CD14-positive monocyte (primary cell): ENCODE measurements around the gene SMPD3. TPM values are rescaled to one million over a fixed set of nuclear protein-coding genes. Genes with fewer than 3 reads are reported as not detected.

Experiments used
- DNase-seq, 3 donors: peaks; one replicate each; pipeline ENCODE4 v3.0.0-alpha.2; 2011 to 2022
- H2AFZ ChIP-seq: 2 replicates; pipeline ENCODE4 v1.6.0; 2012; ENCODE audit warnings: mild to moderate bottlenecking, low read depth, low read length, inconsistent platforms; ENCODE audit not compliant: insufficient read depth, poor library complexity, severe bottlenecking
- H3K27ac ChIP-seq, 2 donors: 1 replicate in 1 of 2; 2 replicates in 1 of 2; pipeline ENCODE4 v1.5.1; 2012 to 2013; ENCODE audit warnings: low read length in 2 of 2, control low read depth in 1 of 2, inconsistent platforms in 1 of 2, low read depth in 1 of 2, mild to moderate bottlenecking in 1 of 2
- H3K27me3 ChIP-seq, 2 donors: one replicate each; pipeline versions ENCODE4 v1.6.0 to v1.6.1; 2011 to 2013; ENCODE audit warnings: low read length in 2 of 2; ENCODE audit not compliant: control insufficient read depth in 2 of 2, insufficient read depth in 2 of 2
- H3K36me3 ChIP-seq, 2 donors: replicated peaks in 1 of 2; 1 replicate in 1 of 2; 2 replicates in 1 of 2; pipeline versions ENCODE4 v1.5.1 to v1.6.1; 2012 to 2013; ENCODE audit warnings: low read length in 2 of 2, control low read depth in 1 of 2, inconsistent platforms in 1 of 2, mild to moderate bottlenecking in 1 of 2; ENCODE audit not compliant: insufficient read depth in 2 of 2, control insufficient read depth in 1 of 2
- H3K4me1 ChIP-seq, 2 donors: 1 replicate in 1 of 2; 2 replicates in 1 of 2; pipeline versions ENCODE4 v1.5.1 to v1.6.1; 2012 to 2013; ENCODE audit warnings: low read length in 2 of 2, control low read depth in 1 of 2, inconsistent platforms in 1 of 2, mild to moderate bottlenecking in 1 of 2, moderate library complexity in 1 of 2; ENCODE audit not compliant: insufficient read depth in 2 of 2, control insufficient read depth in 1 of 2
- H3K4me2 ChIP-seq: replicated peaks from 2 replicates; pipeline ENCODE3; 2012; ENCODE audit warnings: low read length, moderate library complexity, mild to moderate bottlenecking; ENCODE audit not compliant: poor library complexity, severe bottlenecking; ENCODE audit errors: extremely low read depth
- H3K4me3 ChIP-seq, 3 experiments: fragments of 200-600 bp in 1 of 3; sonication (generic) in 1 of 3; replicated peaks in 1 of 3; 1 replicate in 2 of 3; 2 replicates in 1 of 3; pipeline ENCODE4 v1.5.1; 2011 to 2013; ENCODE audit warnings: low read length in 3 of 3, mild to moderate bottlenecking in 3 of 3, control low read depth in 2 of 3, low read depth in 2 of 3, inconsistent platforms in 1 of 3, moderate library complexity in 1 of 3
- H3K79me2 ChIP-seq: 2 replicates; pipeline ENCODE4 v1.6.0; 2012; ENCODE audit warnings: mild to moderate bottlenecking, control low read depth, inconsistent platforms, low read length, moderate library complexity; ENCODE audit not compliant: insufficient read depth
- H3K9ac ChIP-seq: 2 replicates; pipeline ENCODE4 v1.6.0; 2017; ENCODE audit warnings: low read length, mild to moderate bottlenecking; ENCODE audit not compliant: insufficient read depth, poor library complexity, severe bottlenecking
- H3K9me3 ChIP-seq, 2 donors: replicated peaks in 1 of 2; 1 replicate in 1 of 2; 2 replicates in 1 of 2; pipeline versions ENCODE4 v1.5.1 to v1.6.1; 2012 to 2013; ENCODE audit warnings: low read length in 2 of 2, control low read depth in 1 of 2; ENCODE audit not compliant: control insufficient read depth in 1 of 2, insufficient read depth in 1 of 2
- H4K20me1 ChIP-seq: 2 replicates; pipeline ENCODE4 v1.6.0; 2012; ENCODE audit warnings: mild to moderate bottlenecking, low read length, control low read depth, moderate library complexity; ENCODE audit not compliant: insufficient read depth
- H3K27ac Mint-ChIP-seq, 7 donors: one replicate each; pipeline ENCODE4 v1.8.0; 2020; ENCODE audit warnings: mild to moderate bottlenecking in 7 of 7, mixed read lengths in 7 of 7, moderate library complexity in 6 of 7, inconsistent platforms in 2 of 7
- H3K27me3 Mint-ChIP-seq, 3 donors: one replicate each; pipeline ENCODE4 v1.8.0; 2021 to 2022; ENCODE audit warnings: low read depth in 3 of 3, mild to moderate bottlenecking in 3 of 3, mixed read lengths in 3 of 3, moderate library complexity in 3 of 3, inconsistent platforms in 1 of 3
- H3K36me3 Mint-ChIP-seq, 2 donors: one replicate each; pipeline ENCODE4 v1.8.0; 2020; ENCODE audit warnings: mixed read lengths in 2 of 2, inconsistent platforms in 1 of 2, mild to moderate bottlenecking in 1 of 2
- H3K4me1 Mint-ChIP-seq: one replicate; pipeline ENCODE4 v1.8.0; 2020; ENCODE audit warnings: mild to moderate bottlenecking, mixed read lengths
- H3K4me3 Mint-ChIP-seq, 2 donors: one replicate each; pipeline ENCODE4 v1.8.0; 2020; ENCODE audit warnings: mild to moderate bottlenecking in 2 of 2, mixed read lengths in 2 of 2, moderate library complexity in 1 of 2
- H3K9me3 Mint-ChIP-seq, 7 donors: one replicate each; pipeline ENCODE4 v1.8.0; 2020 to 2022; ENCODE audit warnings: mixed read lengths in 7 of 7, mild to moderate bottlenecking in 6 of 7, moderate library complexity in 6 of 7, inconsistent platforms in 2 of 7
- WGBS: methylation state at CpG from one replicate; pipeline ENCODE4 v1.1.5; 2013; ENCODE audit warnings: missing lambda C conversion rate; ENCODE audit not compliant: insufficient coverage; 5-methylcytosine and 5-hydroxymethylcytosine counted together
- intact Hi-C, 2 donors: fragments of 100-400 bp; cut with micrococcal nuclease; formaldehyde crosslinking; loops; one replicate each; pipeline versions ENCODE4 v1.15.0 to v1.15.1; 2023
- polyA plus RNA-seq, 3 donors: library from polyadenylated mRNA; depleted of rRNA in 1 of 3; unstranded in 2 of 3; stranded (reverse) in 1 of 3; fragments of 300-500 nt in 2 of 3; fragments of >200 nt in 1 of 3; fragmentation: Illumina TruSeq in 2 of 3; gene quantifications; 1 replicate in 2 of 3; 2 replicates in 1 of 3; pipeline ENCODE4 v1.2.3, GENCODE V29; 2012 to 2021
- TF ChIP-seq, protein P1 (sequence below): fragments of 200-600 bp; IDR thresholded peaks from one replicate; pipeline ENCODE4 v1.8.0; 2022; ENCODE audit warnings: antibody characterized with exemption, mild to moderate bottlenecking

SMPD3 gene
- polyA plus RNA-seq, 3 donors: 0.40 to 1.1 (median 0.51) TPM

- H3K27me3 ChIP-seq: peaks cover 19 to 33% of the 10 kb centered on the region in 2 donors
- Mint-ChIP-seq H3K4me3 (peak overlapping the region; percentile 75 to 83), H3K36me3 (peaks cover 0 to 4% of the 10 kb centered on the region in 2 donors), H3K4me1 (peaks cover 25% of the 10 kb centered on the region), H3K27ac (no peak overlapping the region), H3K27me3 (peaks cover 18 to 49% (median 32%) of the 10 kb centered on the region in 3 donors), H3K9me3 (peaks cover 4 to 13% (median 8%) of the 10 kb centered on the region in 7 donors)
- peak overlapping the region; percentile 80 for H3K4me2 ChIP-seq
- H3K36me3 ChIP-seq: no peaks in the 10 kb centered on the region
- H3K27ac ChIP-seq: no peak overlapping the region
- H3K4me3 ChIP-seq: peak overlapping the region; percentile 39 to 82 (median 40)
- no peak for DNase-seq
- intact Hi-C loops: loop anchor here in 1 of 2 donors (2.0 kb wide), 1 partner anchor 23 kb away; no protein-coding TSS in a partner anchor
- H4K20me1 ChIP-seq: no peaks in the 10 kb centered on the region
- H2AFZ ChIP-seq: peak overlapping the region; percentile 69
- H3K79me2 ChIP-seq: no peaks in the 10 kb centered on the region
- TF ChIP-seq, protein P1, sequence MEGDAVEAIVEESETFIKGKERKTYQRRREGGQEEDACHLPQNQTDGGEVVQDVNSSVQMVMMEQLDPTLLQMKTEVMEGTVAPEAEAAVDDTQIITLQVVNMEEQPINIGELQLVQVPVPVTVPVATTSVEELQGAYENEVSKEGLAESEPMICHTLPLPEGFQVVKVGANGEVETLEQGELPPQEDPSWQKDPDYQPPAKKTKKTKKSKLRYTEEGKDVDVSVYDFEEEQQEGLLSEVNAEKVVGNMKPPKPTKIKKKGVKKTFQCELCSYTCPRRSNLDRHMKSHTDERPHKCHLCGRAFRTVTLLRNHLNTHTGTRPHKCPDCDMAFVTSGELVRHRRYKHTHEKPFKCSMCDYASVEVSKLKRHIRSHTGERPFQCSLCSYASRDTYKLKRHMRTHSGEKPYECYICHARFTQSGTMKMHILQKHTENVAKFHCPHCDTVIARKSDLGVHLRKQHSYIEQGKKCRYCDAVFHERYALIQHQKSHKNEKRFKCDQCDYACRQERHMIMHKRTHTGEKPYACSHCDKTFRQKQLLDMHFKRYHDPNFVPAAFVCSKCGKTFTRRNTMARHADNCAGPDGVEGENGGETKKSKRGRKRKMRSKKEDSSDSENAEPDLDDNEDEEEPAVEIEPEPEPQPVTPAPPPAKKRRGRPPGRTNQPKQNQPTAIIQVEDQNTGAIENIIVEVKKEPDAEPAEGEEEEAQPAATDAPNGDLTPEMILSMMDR: no peak
- WGBS: 0% methylated on average over 19 of the region's 36 CpGs
- H3K4me1 ChIP-seq: peaks cover 20 to 29% of the 10 kb centered on the region in 2 donors
- no peak overlapping the region for H3K9ac ChIP-seq
- peaks cover 0 to 6% of the 10 kb centered on the region in 2 donors for H3K9me3 ChIP-seq
Measured at GRCh38 chr16:68447653-68448359, 502 bp downstream of the SMPD3 start.

- 16% methylated on average over 54 of the region's 73 CpGs for WGBS
- H3K9me3 ChIP-seq: peaks cover 0 to 6% of the 10 kb centered on the region in 2 donors
- Mint-ChIP-seq H3K4me3 (peak overlapping the region in 1 of 2 donors; percentile 83), H3K27me3 (peaks cover 21 to 49% (median 41%) of the 10 kb centered on the region in 3 donors), H3K36me3 (peaks cover 0 to 4% of the 10 kb centered on the region in 2 donors), H3K9me3 (peaks cover 4 to 13% (median 8%) of the 10 kb centered on the region in 7 donors), H3K4me1 (peaks cover 25% of the 10 kb centered on the region), H3K27ac (no peak overlapping the region)
- TF ChIP-seq, protein P1: no peak
- peak overlapping the region in 1 of 3 experiments; percentile 82 for H3K4me3 ChIP-seq
- no peak overlapping the region for H3K27ac ChIP-seq
- no peaks in the 10 kb centered on the region for H3K36me3 ChIP-seq
- H3K27me3 ChIP-seq: peaks cover 21 to 36% of the 10 kb centered on the region in 2 donors
- peaks cover 20 to 29% of the 10 kb centered on the region in 2 donors for H3K4me1 ChIP-seq
- no peaks in the 10 kb centered on the region for H3K79me2 ChIP-seq
- intact Hi-C loops: no loop called here
- H2AFZ ChIP-seq: no peak overlapping the region
- H4K20me1 ChIP-seq: no peaks in the 10 kb centered on the region
- H3K9ac ChIP-seq: no peak overlapping the region
- peak overlapping the region; percentile 80 for H3K4me2 ChIP-seq
- DNase-seq: no peak
Measured at GRCh38 chr16:68446681-68447652, 1.3 kb downstream of the SMPD3 start.
